HCT116 (cell line): ENCODE data around the gene GARS1. TPM values are rescaled to one million over a fixed set of nuclear protein-coding genes. Genes with fewer than 3 reads are reported as not detected.

Experiments
- ATAC-seq: fragments of 200-7000 bp; cut with Tn5 transposase; 2 replicates; pipeline ENCODE4 v1.9.1; 2020; ENCODE audit warnings: mild to moderate bottlenecking, moderate library complexity
- BruUV-seq: library from RNA; stranded (reverse); fragments of 400-500 nt; replicated peaks from 2 replicates; lab custom pipeline; 2021; lab: Mats Ljungman, UMichigan
- CTCF ChIA-PET: fragments of 300-600 bp; sonication (Branson Sonifier 250); formaldehyde crosslinking; loops from one replicate; lab custom pipeline; 2021; ENCODE audit warnings: antibody characterized with exemption; lab: Charles Lee
- POLR2A ChIA-PET: fragments of 300-600, 350-600 bp; sonication (Branson Sonifier 250); formaldehyde crosslinking; loops from one replicate; lab custom pipeline; 2021; ENCODE audit warnings: antibody characterized with exemption; lab: Charles Lee
- RAD21 ChIA-PET, 2 experiments: fragments of 300-600 bp; sonication (Branson Sonifier 250); formaldehyde crosslinking; loops; one replicate each; lab custom pipeline; 2023; ENCODE audit warnings: low total read pairs in 2 of 2; ENCODE audit not compliant: uncharacterized antibody in 2 of 2, unreplicated experiment in 2 of 2, low non-redundant PET in 1 of 2; lab: Charles Lee
- DNase-seq: peaks from one replicate; pipeline ENCODE4 v3.0.0-alpha.2; 2010; ENCODE audit warnings: low read depth, low spot score
- H2AFZ ChIP-seq: fragments of 200-600 bp; shearing (Covaris generic), sonication (generic); 2 replicates; pipeline ENCODE4 v1.6.1; 2017; ENCODE audit warnings: low read depth, mixed run types, mixed read lengths, antibody characterized with exemption, low read length; ENCODE audit not compliant: poor library complexity, severe bottlenecking
- H3K27ac ChIP-seq: 2 replicates; pipeline ENCODE4 v1.5.1; 2012; ENCODE audit warnings: low read depth, low read length
- H3K27me3 ChIP-seq: fragments of 200-600 bp; sonication (generic); 2 replicates; pipeline ENCODE4 v1.6.1; 2016; ENCODE audit warnings: mixed run types, low read length, mixed read lengths; ENCODE audit not compliant: insufficient read depth
- H3K36me3 ChIP-seq, 2 experiments: fragments of 200-500 bp in 1 of 2; fragments of 200-600 bp in 1 of 2; sonication (Bioruptor generic) in 1 of 2; sonication (generic) in 1 of 2; 2 replicates each; pipeline versions ENCODE4 v1.5.1 to v1.6.1; 2014 to 2016; ENCODE audit warnings: low read length in 2 of 2, inconsistent platforms in 1 of 2, mixed read lengths in 1 of 2, mixed run types in 1 of 2; ENCODE audit not compliant: insufficient read depth in 2 of 2, control insufficient read depth in 1 of 2
- H3K4me1 ChIP-seq, 2 experiments: fragments of 200-600 bp in 1 of 2; sonication (generic) in 1 of 2; 2 replicates each; pipeline versions ENCODE4 v1.5.1 to v1.6.1; 2012 to 2017; ENCODE audit warnings: low read length in 2 of 2, inconsistent platforms in 1 of 2, mild to moderate bottlenecking in 1 of 2, mixed read lengths in 1 of 2, mixed run types in 1 of 2, moderate library complexity in 1 of 2; ENCODE audit not compliant: insufficient read depth in 2 of 2, control insufficient read depth in 1 of 2
- H3K4me2 ChIP-seq: fragments of 200-600 bp; sonication (generic); 2 replicates; pipeline ENCODE4 v1.6.1; 2017; ENCODE audit warnings: mixed run types, low read length, mixed read lengths
- H3K4me3 ChIP-seq, 2 experiments: fragments of 200-600 bp in 1 of 2; sonication (generic) in 1 of 2; replicated peaks in 1 of 2; 2 replicates each; pipeline ENCODE4 v1.5.1; 2011 to 2016; ENCODE audit warnings: low read length in 2 of 2, control low read depth in 1 of 2, low read depth in 1 of 2, mild to moderate bottlenecking in 1 of 2, mixed read lengths in 1 of 2, mixed run types in 1 of 2
- H3K79me2 ChIP-seq: fragments of 200-600 bp; sonication (generic); 2 replicates; pipeline ENCODE4 v1.6.1; 2017; ENCODE audit warnings: mild to moderate bottlenecking, mixed run types, low read length, moderate library complexity, mixed read lengths; ENCODE audit not compliant: insufficient read depth
- H3K9ac ChIP-seq: fragments of 200-600 bp; sonication (generic); 2 replicates; pipeline ENCODE4 v1.6.1; 2016; ENCODE audit warnings: low read length, mixed read lengths
- H3K9me2 ChIP-seq: fragments of 200-600 bp; sonication (generic), shearing (Covaris generic); 2 replicates; pipeline ENCODE4 v1.6.1; 2017; ENCODE audit warnings: mixed run types, mild to moderate bottlenecking, moderate library complexity; ENCODE audit not compliant: insufficient read depth
- H3K9me3 ChIP-seq, 2 experiments: fragments of 200-500 bp in 1 of 2; fragments of 200-600 bp in 1 of 2; sonication (Bioruptor generic) in 1 of 2; sonication (generic) in 1 of 2; 2 replicates each; pipeline ENCODE4 v1.6.1; 2014 to 2017; ENCODE audit warnings: low read length in 2 of 2, mixed read lengths in 2 of 2, inconsistent platforms in 1 of 2, low read depth in 1 of 2, mild to moderate bottlenecking in 1 of 2, mixed run types in 1 of 2, moderate library complexity in 1 of 2; ENCODE audit not compliant: control insufficient read depth in 1 of 2, insufficient read depth in 1 of 2
- H4K20me1 ChIP-seq: fragments of 200-600 bp; sonication (generic), shearing (Covaris generic); 2 replicates; pipeline ENCODE4 v1.6.1; 2017; ENCODE audit warnings: mixed run types, mild to moderate bottlenecking, moderate library complexity; ENCODE audit not compliant: insufficient read depth
- ATF3 ChIP-seq: IDR thresholded peaks from 2 replicates; pipeline ENCODE4 v1.6.1; 2012
- CBX3 ChIP-seq: IDR thresholded peaks from 2 replicates; pipeline ENCODE4 v1.6.1; 2012; ENCODE audit warnings: low read depth
- EGR1 ChIP-seq: IDR thresholded peaks from 2 replicates; pipeline ENCODE4 v1.6.1; 2012; ENCODE audit warnings: low read depth
- ELF1 ChIP-seq: IDR thresholded peaks from 2 replicates; pipeline ENCODE4 v1.6.1; 2012; ENCODE audit warnings: low read depth, borderline replicate concordance
- EZH2 ChIP-seq: fragments of 200-600 bp; sonication (generic); IDR thresholded peaks from 2 replicates; pipeline ENCODE4 v1.6.1; 2017; ENCODE audit warnings: antibody characterized with exemption, mixed run types
- FOSL1 ChIP-seq: IDR thresholded peaks from 2 replicates; pipeline ENCODE4 v1.6.1; 2012; ENCODE audit warnings: low read depth
- MAX ChIP-seq: IDR thresholded peaks from 2 replicates; pipeline ENCODE4 v1.6.1; 2012
- POLR2AphosphoS5 ChIP-seq: IDR thresholded peaks from 2 replicates; pipeline ENCODE4 v1.6.1; 2011; ENCODE audit warnings: mild to moderate bottlenecking, low read depth, low read length, moderate library complexity
- RAD21 ChIP-seq: IDR thresholded peaks from 2 replicates; pipeline ENCODE4 v1.6.1; 2012; ENCODE audit warnings: low read depth, mild to moderate bottlenecking
- REST ChIP-seq: IDR thresholded peaks from 2 replicates; pipeline ENCODE4 v1.6.1; 2012; ENCODE audit warnings: low read depth
- SIN3A ChIP-seq: IDR thresholded peaks from 2 replicates; pipeline ENCODE4 v1.6.1; 2012; ENCODE audit warnings: low read depth
- SRF ChIP-seq: IDR thresholded peaks from 2 replicates; pipeline ENCODE4 v1.6.1; 2012; ENCODE audit warnings: low read depth
- TCF7L2 ChIP-seq: IDR thresholded peaks from 2 replicates; pipeline ENCODE4 v1.7.0; 2011; ENCODE audit warnings: borderline replicate concordance, inconsistent platforms; ENCODE audit not compliant: insufficient read depth, insufficient read length; ENCODE audit errors: extremely low read depth
- ZFX ChIP-seq: fragments of 450-650 bp; IDR thresholded peaks from 2 replicates; pipeline ENCODE4 v1.6.1; 2017
- ZNF274 ChIP-seq: fragments of 200-500 bp; sonication (Bioruptor generic); IDR thresholded peaks from 2 replicates; pipeline ENCODE4 v1.6.1; 2014; ENCODE audit warnings: mild to moderate bottlenecking, low read depth, low read length, inconsistent platforms
- intact Hi-C: fragments of 100-400 bp; cut with micrococcal nuclease; formaldehyde crosslinking; loops from 2 replicates; pipeline ENCODE4 v1.10.0; 2022
- total RNA-seq: library from RNA; stranded (reverse); gene quantifications from one replicate; pipeline ENCODE4 v1.2.1, GENCODE V29; 2021; ENCODE audit not compliant: unreplicated experiment

The GARS1 gene
- total RNA-seq, 1 experiment from 2014 or later, result 329 TPM

GRCh38 chr7:30659312-30659711 lies 64.6 kb downstream of the GARS1 start:
- Histone ChIP-seq H3K4me2 (no peak overlapping the region), H3K79me2 (no peaks in the 10 kb centered on the region), H3K4me3 (no peak overlapping the region), H3K9me2 (no peaks in the 10 kb centered on the region), H3K9ac (no peak overlapping the region), H3K4me1 (no peaks in the 10 kb centered on the region), H3K27ac (no peak overlapping the region), H3K36me3 (no peaks in the 10 kb centered on the region), H3K27me3 (no peaks in the 10 kb centered on the region), H3K9me3 (no peaks in the 10 kb centered on the region), H4K20me1 (no peaks in the 10 kb centered on the region), H2AFZ (no peak overlapping the region)
- CTCF ChIA-PET, result no interaction called here
- ATAC-seq, result no peak
- no TSS peak for BruUV-seq
- RAD21 ChIA-PET, result no interaction called here
- no peak for DNase-seq
- TF ChIP-seq MAX, result no peak
- TF ChIP-seq POLR2AphosphoS5, result no peak
- no peak for TF ChIP-seq ELF1
- TF ChIP-seq ZFX, result no peak
- no peak for TF ChIP-seq FOSL1
- no peak for TF ChIP-seq ZNF274
- no peak for TF ChIP-seq EGR1
- TF ChIP-seq SRF, result no peak
- no peak for TF ChIP-seq RAD21
- TF ChIP-seq CBX3, result no peak
- intact Hi-C loops, result no loop called here
- POLR2A ChIA-PET, result no interaction called here

GRCh38 chr7:30660331-30661255 lies 65.9 kb downstream of the GARS1 start:
- DNase-seq, result no peak
- ATAC-seq, result no peak
- Histone ChIP-seq H3K4me2 (no peak overlapping the region), H3K9me3 (no peaks in the 10 kb centered on the region), H2AFZ (no peak overlapping the region), H3K4me3 (no peak overlapping the region), H3K9me2 (no peaks in the 10 kb centered on the region), H3K27ac (no peak overlapping the region), H3K79me2 (no peaks in the 10 kb centered on the region), H3K9ac (no peak overlapping the region), H3K4me1 (no peaks in the 10 kb centered on the region), H4K20me1 (no peaks in the 10 kb centered on the region), H3K27me3 (no peaks in the 10 kb centered on the region), H3K36me3 (no peaks in the 10 kb centered on the region)
- BruUV-seq, result no TSS peak
- CTCF ChIA-PET, result no interaction called here
- POLR2A ChIA-PET, result no interaction called here
- intact Hi-C loops, result no loop called here
- RAD21 ChIA-PET, result no interaction called here
- no peak for TF ChIP-seq ELF1
- TF ChIP-seq ATF3, result no peak
- TF ChIP-seq EZH2, result no peak
- no peak for TF ChIP-seq MAX
- TF ChIP-seq SRF, result no peak
- no peak for TF ChIP-seq CBX3
- no peak for TF ChIP-seq TCF7L2
- no peak for TF ChIP-seq SIN3A
- no peak for TF ChIP-seq POLR2AphosphoS5
- TF ChIP-seq REST, result no peak
